K562 (cell line): Measurements from ENCODE around the gene IL21. TPM values are rescaled to one million over a fixed set of nuclear protein-coding genes. Genes with fewer than 3 reads are reported as not detected.

Experiments used
- FOXA3 ChIP-seq, 2 experiments: fragments of 450-650 bp in 1 of 2; sonication (generic) in 1 of 2; formaldehyde crosslinking; IDR thresholded peaks in 1 of 2; conservative IDR thresholded peaks in 1 of 2; 2 replicates each; pipeline versions ENCODE4 v1.4.0 to v1.8.0; 2020 to 2022; ENCODE audit warnings: mild to moderate bottlenecking in 2 of 2, missing genetic modification reagents in 1 of 2
- ZNF316 ChIP-seq: fragments of 450-650 bp; IDR thresholded peaks from 2 replicates; pipeline ENCODE4 v1.6.1; 2016
- ZSCAN29 ChIP-seq: fragments of 450-650 bp; IDR thresholded peaks from 2 replicates; pipeline ENCODE4 v1.6.1; 2017
- polyA plus RNA-seq, 8 experiments: library from polyadenylated mRNA; depleted of rRNA in 4 of 8; stranded (reverse) in 5 of 8; unstranded in 3 of 8; fragments of >200 nt; fragmentation: Nextera tagmentation in 2 of 8; fragmentation: Illumina TruSeq in 1 of 8; extraction: Ambion mirVana in 2 of 8; extraction: Trizol in 1 of 8; gene quantifications; 2 replicates each; pipeline versions ENCODE4 v1.2.1 to v1.2.3, GENCODE V29; 2011 to 2014; ENCODE audit warnings: inconsistent platforms in 1 of 8, missing spikeins in 1 of 8
- total RNA-seq, 7 experiments: library from RNA; depleted of rRNA in 6 of 7; stranded (reverse); fragments of >200 nt in 6 of 7; fragmentation: Illumina TruSeq in 2 of 7; extraction: Trizol in 2 of 7; gene quantifications; 2 replicates each; pipeline versions ENCODE4 v1.2.1 to v1.2.3, GENCODE V29; 2011 to 2021; ENCODE audit warnings: low replicate concordance in 1 of 7
- TF ChIP-seq, protein P1 (sequence below): fragments of 450-650 bp; IDR thresholded peaks from 2 replicates; pipeline ENCODE4 v1.6.1; 2016; ENCODE audit warnings: mild to moderate bottlenecking, moderate library complexity
- TF ChIP-seq, protein P2 (sequence below), 2 experiments: fragments of 450-650 bp in 1 of 2; sonication (generic) in 1 of 2; formaldehyde crosslinking in 1 of 2; IDR thresholded peaks in 1 of 2; conservative IDR thresholded peaks in 1 of 2; 2 replicates each; pipeline versions ENCODE4 v1.6.1 to v1.8.1; 2016 to 2023; ENCODE audit warnings: mild to moderate bottlenecking in 2 of 2, moderate library complexity in 2 of 2, inconsistent platforms in 1 of 2, missing genetic modification reagents in 1 of 2
- TF ChIP-seq, protein P3 (sequence below): sonication (generic); formaldehyde crosslinking; IDR thresholded peaks from 2 replicates; pipeline ENCODE4 v1.8.0; 2022; ENCODE audit warnings: missing genetic modification reagents, mild to moderate bottlenecking, moderate library complexity, borderline replicate concordance

IL21 gene
- total and polyA plus RNA-seq, 9 of the 15 experiments (the other 6 are each of a cell fraction or from before 2014, with no cell fraction given), result not detected

- TF ChIP-seq, protein P1, sequence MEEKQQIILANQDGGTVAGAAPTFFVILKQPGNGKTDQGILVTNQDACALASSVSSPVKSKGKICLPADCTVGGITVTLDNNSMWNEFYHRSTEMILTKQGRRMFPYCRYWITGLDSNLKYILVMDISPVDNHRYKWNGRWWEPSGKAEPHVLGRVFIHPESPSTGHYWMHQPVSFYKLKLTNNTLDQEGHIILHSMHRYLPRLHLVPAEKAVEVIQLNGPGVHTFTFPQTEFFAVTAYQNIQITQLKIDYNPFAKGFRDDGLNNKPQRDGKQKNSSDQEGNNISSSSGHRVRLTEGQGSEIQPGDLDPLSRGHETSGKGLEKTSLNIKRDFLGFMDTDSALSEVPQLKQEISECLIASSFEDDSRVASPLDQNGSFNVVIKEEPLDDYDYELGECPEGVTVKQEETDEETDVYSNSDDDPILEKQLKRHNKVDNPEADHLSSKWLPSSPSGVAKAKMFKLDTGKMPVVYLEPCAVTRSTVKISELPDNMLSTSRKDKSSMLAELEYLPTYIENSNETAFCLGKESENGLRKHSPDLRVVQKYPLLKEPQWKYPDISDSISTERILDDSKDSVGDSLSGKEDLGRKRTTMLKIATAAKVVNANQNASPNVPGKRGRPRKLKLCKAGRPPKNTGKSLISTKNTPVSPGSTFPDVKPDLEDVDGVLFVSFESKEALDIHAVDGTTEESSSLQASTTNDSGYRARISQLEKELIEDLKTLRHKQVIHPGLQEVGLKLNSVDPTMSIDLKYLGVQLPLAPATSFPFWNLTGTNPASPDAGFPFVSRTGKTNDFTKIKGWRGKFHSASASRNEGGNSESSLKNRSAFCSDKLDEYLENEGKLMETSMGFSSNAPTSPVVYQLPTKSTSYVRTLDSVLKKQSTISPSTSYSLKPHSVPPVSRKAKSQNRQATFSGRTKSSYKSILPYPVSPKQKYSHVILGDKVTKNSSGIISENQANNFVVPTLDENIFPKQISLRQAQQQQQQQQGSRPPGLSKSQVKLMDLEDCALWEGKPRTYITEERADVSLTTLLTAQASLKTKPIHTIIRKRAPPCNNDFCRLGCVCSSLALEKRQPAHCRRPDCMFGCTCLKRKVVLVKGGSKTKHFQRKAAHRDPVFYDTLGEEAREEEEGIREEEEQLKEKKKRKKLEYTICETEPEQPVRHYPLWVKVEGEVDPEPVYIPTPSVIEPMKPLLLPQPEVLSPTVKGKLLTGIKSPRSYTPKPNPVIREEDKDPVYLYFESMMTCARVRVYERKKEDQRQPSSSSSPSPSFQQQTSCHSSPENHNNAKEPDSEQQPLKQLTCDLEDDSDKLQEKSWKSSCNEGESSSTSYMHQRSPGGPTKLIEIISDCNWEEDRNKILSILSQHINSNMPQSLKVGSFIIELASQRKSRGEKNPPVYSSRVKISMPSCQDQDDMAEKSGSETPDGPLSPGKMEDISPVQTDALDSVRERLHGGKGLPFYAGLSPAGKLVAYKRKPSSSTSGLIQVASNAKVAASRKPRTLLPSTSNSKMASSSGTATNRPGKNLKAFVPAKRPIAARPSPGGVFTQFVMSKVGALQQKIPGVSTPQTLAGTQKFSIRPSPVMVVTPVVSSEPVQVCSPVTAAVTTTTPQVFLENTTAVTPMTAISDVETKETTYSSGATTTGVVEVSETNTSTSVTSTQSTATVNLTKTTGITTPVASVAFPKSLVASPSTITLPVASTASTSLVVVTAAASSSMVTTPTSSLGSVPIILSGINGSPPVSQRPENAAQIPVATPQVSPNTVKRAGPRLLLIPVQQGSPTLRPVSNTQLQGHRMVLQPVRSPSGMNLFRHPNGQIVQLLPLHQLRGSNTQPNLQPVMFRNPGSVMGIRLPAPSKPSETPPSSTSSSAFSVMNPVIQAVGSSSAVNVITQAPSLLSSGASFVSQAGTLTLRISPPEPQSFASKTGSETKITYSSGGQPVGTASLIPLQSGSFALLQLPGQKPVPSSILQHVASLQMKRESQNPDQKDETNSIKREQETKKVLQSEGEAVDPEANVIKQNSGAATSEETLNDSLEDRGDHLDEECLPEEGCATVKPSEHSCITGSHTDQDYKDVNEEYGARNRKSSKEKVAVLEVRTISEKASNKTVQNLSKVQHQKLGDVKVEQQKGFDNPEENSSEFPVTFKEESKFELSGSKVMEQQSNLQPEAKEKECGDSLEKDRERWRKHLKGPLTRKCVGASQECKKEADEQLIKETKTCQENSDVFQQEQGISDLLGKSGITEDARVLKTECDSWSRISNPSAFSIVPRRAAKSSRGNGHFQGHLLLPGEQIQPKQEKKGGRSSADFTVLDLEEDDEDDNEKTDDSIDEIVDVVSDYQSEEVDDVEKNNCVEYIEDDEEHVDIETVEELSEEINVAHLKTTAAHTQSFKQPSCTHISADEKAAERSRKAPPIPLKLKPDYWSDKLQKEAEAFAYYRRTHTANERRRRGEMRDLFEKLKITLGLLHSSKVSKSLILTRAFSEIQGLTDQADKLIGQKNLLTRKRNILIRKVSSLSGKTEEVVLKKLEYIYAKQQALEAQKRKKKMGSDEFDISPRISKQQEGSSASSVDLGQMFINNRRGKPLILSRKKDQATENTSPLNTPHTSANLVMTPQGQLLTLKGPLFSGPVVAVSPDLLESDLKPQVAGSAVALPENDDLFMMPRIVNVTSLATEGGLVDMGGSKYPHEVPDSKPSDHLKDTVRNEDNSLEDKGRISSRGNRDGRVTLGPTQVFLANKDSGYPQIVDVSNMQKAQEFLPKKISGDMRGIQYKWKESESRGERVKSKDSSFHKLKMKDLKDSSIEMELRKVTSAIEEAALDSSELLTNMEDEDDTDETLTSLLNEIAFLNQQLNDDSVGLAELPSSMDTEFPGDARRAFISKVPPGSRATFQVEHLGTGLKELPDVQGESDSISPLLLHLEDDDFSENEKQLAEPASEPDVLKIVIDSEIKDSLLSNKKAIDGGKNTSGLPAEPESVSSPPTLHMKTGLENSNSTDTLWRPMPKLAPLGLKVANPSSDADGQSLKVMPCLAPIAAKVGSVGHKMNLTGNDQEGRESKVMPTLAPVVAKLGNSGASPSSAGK, result peak; percentile 67
- TF ChIP-seq ZSCAN29 (no peak), ZNF316 (peak; percentile 80), FOXA3 (CRISPR knock-in tag; conservative IDR thresholded peaks at IDR 0.05 in 1 of 2, IDR thresholded peaks at IDR 0.05 in 1 of 2) (no peak)
- TF ChIP-seq, protein P2, sequence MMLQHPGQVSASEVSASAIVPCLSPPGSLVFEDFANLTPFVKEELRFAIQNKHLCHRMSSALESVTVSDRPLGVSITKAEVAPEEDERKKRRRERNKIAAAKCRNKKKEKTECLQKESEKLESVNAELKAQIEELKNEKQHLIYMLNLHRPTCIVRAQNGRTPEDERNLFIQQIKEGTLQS (IDR thresholded peaks at IDR 0.05), result peak; percentile 58
- TF ChIP-seq, protein P2 (CRISPR knock-in tag; conservative IDR thresholded peaks at IDR 0.05), result no peak
- TF ChIP-seq, protein P3, sequence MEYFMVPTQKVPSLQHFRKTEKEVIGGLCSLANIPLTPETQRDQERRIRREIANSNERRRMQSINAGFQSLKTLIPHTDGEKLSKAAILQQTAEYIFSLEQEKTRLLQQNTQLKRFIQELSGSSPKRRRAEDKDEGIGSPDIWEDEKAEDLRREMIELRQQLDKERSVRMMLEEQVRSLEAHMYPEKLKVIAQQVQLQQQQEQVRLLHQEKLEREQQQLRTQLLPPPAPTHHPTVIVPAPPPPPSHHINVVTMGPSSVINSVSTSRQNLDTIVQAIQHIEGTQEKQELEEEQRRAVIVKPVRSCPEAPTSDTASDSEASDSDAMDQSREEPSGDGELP (CRISPR knock-in tag), result no peak
- TF ChIP-seq, all 486 proteins: peak for 7
Observed at GRCh38 chr4:122633211-122633610, 12.3 kb upstream of the IL21 start (continued).
